Measurements from ENCODE around the gene ANKRD11.

The ANKRD11 gene

GRCh38 chr16:89355007-89355406 lies 135.4 kb downstream of the ANKRD11 start:
- TF ChIP-seq FOXP2 (optimal IDR thresholded peaks at IDR 0.05; ENCODE audit: borderline replicate concordance, extremely low read depth, extremely low read length, insufficient read depth) (no peak), REST (IDR thresholded peaks at IDR 0.05; ENCODE audit: insufficient read depth in 1 of 2, low read depth in 2 of 2, low read length in 2 of 2) (no peak), SIN3A (IDR thresholded peaks at IDR 0.05; ENCODE audit: borderline replicate concordance, insufficient read depth, low read length) (no peak), TAF1 (IDR thresholded peaks at IDR 0.05; ENCODE audit: borderline replicate concordance, insufficient read depth, low read length) (no peak), POLR2AphosphoS5 (IDR thresholded peaks at IDR 0.05; ENCODE audit: low read depth, low read length) (no peak)

- TF ChIP-seq REST (IDR thresholded peaks at IDR 0.05; ENCODE audit: insufficient read depth in 1 of 2, low read depth in 2 of 2, low read length in 2 of 2) = no peak
- TF ChIP-seq TAF1 (IDR thresholded peaks at IDR 0.05; ENCODE audit: borderline replicate concordance, insufficient read depth, low read length) = no peak
- TF ChIP-seq FOXP2 (optimal IDR thresholded peaks at IDR 0.05; ENCODE audit: borderline replicate concordance, extremely low read depth, extremely low read length, insufficient read depth) = no peak
- TF ChIP-seq SIN3A (IDR thresholded peaks at IDR 0.05; ENCODE audit: borderline replicate concordance, insufficient read depth, low read length) = no peak
- no peak for TF ChIP-seq POLR2AphosphoS5 (IDR thresholded peaks at IDR 0.05; ENCODE audit: low read depth, low read length)
Observed at GRCh38 chr16:89354325-89354724, 136.0 kb downstream of the ANKRD11 start.

GRCh38 chr16:89352091-89352681 lies 138.2 kb downstream of the ANKRD11 start:
- TF ChIP-seq TAF1 (IDR thresholded peaks at IDR 0.05; ENCODE audit: borderline replicate concordance, insufficient read depth, low read length) (no peak), REST (IDR thresholded peaks at IDR 0.05; ENCODE audit: insufficient read depth in 1 of 2, low read depth in 2 of 2, low read length in 2 of 2) (no peak), SIN3A (IDR thresholded peaks at IDR 0.05; ENCODE audit: borderline replicate concordance, insufficient read depth, low read length) (no peak), POLR2AphosphoS5 (IDR thresholded peaks at IDR 0.05; ENCODE audit: low read depth, low read length) (no peak), FOXP2 (optimal IDR thresholded peaks at IDR 0.05; ENCODE audit: borderline replicate concordance, extremely low read depth, extremely low read length, insufficient read depth) (no peak)

- TF ChIP-seq SIN3A (IDR thresholded peaks at IDR 0.05; ENCODE audit: borderline replicate concordance, insufficient read depth, low read length) (no peak), TAF1 (IDR thresholded peaks at IDR 0.05; ENCODE audit: borderline replicate concordance, insufficient read depth, low read length) (no peak)
Observed at GRCh38 chr16:89351645-89352044, 138.7 kb downstream of the ANKRD11 start.

- TF ChIP-seq POLR2AphosphoS5 (IDR thresholded peaks at IDR 0.05; ENCODE audit: low read depth, low read length) (no peak), TAF1 (IDR thresholded peaks at IDR 0.05; ENCODE audit: borderline replicate concordance, insufficient read depth, low read length) (no peak), FOXP2 (optimal IDR thresholded peaks at IDR 0.05; ENCODE audit: borderline replicate concordance, extremely low read depth, extremely low read length, insufficient read depth) (no peak), REST (IDR thresholded peaks at IDR 0.05; ENCODE audit: insufficient read depth in 1 of 2, low read depth in 2 of 2, low read length in 2 of 2) (no peak), SIN3A (IDR thresholded peaks at IDR 0.05; ENCODE audit: borderline replicate concordance, insufficient read depth, low read length) (no peak)
Observed at GRCh38 chr16:89350701-89351380, 139.5 kb downstream of the ANKRD11 start.
